Mucosa of gallbladder (tissue), 1 donor: ENCODE measurements around the gene AGXT. TPM values are rescaled to one million over a fixed set of nuclear protein-coding genes. Genes with fewer than 3 reads are reported as not detected.

Experiments used
- DNase-seq: peaks from one replicate; pipeline ENCODE4 v3.0.0-alpha.2; 2020; ENCODE audit warnings: low spot score
- total RNA-seq: library from RNA; stranded (reverse); gene quantifications from one replicate; pipeline ENCODE4 v1.2.1, GENCODE V29; 2021
- donor health status: DM: no; HTN: no; CAD: no.

Gene AGXT
- total RNA-seq, 1 donor from 2014 or later: 1.6 TPM

GRCh38 chr2:240914645-240915525 lies 46.3 kb downstream of the AGXT start:
- no peak for DNase-seq

DNA sequence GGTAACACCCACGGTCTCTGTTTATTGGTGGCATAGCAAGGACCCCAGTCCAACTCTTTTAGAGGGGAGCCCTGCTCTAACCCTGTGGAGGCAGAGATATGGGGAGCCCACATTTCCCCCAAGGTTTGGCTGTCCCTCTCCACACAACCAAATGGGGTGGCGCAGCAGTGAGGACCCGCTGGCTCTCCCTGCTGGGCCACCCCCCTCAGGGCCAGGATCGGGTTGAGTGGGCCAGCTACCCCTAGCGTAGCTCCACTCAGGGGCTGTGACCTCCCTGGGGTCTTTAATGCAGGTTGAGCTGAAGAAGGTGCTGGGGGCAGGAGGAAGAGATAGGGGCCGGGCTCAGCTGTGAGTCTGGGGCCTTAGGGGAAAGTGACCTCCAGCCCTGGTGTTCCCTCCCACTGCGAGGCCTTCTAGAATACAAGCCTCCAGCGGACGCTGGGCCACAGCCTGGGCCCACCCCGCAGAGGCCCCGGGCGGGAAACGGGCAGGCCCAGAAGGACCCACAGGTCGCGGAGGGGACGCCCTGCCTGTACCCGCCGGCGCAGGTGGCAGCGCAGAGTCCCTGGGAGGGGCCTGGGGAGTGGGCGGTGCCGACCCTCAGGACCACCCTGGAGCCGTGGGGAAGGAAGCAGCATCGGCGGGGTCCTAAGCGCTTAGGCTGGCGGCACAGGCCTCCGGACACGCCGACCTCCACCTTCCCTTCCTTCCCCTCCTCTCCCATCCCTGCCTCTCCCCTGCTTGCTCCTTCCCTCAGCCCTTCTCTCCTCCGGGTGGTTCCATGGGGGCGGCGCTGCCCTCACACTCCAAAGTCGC lies 47.1 kb downstream of the AGXT start:
- DNase-seq: no peak

GRCh38 chr2:240916571-240917008 lies 48.0 kb downstream of the AGXT start:
- DNase-seq: no peak

GRCh38 chr2:240917009-240917683 lies 48.5 kb downstream of the AGXT start:
- DNase-seq: no peak

GRCh38 chr2:240917684-240918257 lies 49.1 kb downstream of the AGXT start:
- no peak for DNase-seq

DNA sequence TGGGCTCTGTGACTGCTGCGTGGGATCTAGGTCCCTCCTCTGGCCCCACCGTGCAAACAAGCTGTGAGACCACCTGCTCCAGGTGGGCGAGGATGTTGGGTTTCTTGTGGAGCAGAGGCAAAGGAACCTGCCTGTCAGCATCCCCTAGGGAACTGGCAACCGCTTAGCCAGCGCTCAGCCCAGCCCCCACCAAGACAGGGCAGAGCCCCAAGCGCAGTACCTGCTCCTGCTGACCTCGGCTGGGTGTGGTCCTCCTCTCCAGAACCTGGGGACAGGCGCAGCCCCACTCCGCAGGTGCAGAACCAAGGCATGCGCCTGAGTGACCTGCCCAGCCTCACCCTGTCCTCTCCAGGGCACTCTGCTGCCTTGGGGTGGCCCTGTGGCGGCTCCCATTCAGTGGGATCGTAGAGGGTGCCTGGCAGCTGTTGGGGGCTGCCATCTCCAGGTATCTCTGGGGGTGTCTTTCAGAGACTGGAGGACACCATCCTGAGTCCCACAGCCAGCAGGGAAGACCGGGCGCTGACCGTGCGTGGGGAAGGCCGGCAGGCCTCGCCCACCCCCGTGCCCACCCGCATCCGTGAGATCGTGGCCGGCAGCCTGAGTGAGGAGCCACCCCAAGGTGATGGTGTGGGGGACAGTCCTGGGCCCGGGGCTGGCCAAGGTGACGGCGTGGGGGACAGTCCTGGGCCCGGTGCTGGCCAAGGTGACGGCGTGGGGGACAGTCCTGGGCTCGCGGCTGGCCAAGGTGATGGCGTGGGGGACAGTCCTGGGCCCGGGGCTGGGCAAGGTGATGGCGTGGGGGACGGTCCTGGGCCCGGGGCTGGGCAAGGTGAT lies 49.9 kb downstream of the AGXT start:
- no peak for DNase-seq

DNA sequence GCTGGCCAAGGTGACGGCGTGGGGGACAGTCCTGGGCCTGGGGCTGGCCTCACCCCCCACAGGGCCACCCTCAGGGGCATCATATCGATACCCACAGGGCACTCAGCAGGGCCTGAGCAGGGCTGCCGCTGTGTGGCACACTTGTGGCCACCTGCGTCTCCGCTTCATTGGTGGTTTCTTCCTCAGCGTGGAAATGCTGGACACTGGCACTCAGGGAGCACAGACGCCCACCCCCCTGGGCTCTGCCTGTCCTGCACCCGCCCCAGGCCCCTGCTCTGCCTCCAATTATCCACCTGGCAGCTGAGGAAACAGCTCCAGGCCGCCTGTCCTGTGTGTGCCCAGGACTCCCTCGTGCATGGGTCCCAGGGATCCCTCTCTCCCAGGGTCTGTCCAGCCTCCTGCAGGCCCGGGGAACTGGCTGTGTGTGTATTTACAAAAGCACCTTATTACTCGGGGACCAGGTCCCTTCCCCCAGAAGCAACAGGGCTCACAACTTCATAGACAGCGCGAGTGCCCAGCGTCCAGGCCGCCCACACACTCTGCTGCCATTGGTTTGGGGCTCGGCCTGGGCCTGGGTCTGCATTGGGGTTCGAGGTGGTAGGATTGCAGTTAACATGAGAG lies 50.6 kb downstream of the AGXT start:
- DNase-seq: no peak

- no peak for DNase-seq
Measured at GRCh38 chr2:240919786-240920782, 51.5 kb downstream of the AGXT start.

DNA sequence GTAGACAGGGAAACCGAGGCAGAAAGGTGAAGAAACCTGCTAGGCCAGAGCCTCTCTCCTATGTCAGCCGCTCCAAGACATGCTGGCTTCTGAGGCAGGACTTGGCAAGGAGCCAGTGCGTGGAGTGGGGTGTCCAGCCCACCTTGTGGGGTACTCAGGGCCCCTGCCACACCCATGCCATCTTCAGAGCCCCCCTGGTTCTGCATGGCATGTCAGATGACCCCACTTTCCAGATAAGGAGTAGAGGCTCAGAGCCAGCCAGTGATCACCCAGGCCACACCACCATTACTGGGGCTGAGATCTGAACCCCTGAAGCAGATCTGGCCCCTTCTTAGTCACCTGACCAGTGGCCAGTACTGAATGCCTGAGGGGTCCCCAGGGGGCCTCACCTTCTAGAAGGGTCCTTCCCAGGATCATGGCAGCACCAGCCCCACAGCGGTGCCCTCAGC lies 52.2 kb downstream of the AGXT start:
- no peak for DNase-seq

DNA sequence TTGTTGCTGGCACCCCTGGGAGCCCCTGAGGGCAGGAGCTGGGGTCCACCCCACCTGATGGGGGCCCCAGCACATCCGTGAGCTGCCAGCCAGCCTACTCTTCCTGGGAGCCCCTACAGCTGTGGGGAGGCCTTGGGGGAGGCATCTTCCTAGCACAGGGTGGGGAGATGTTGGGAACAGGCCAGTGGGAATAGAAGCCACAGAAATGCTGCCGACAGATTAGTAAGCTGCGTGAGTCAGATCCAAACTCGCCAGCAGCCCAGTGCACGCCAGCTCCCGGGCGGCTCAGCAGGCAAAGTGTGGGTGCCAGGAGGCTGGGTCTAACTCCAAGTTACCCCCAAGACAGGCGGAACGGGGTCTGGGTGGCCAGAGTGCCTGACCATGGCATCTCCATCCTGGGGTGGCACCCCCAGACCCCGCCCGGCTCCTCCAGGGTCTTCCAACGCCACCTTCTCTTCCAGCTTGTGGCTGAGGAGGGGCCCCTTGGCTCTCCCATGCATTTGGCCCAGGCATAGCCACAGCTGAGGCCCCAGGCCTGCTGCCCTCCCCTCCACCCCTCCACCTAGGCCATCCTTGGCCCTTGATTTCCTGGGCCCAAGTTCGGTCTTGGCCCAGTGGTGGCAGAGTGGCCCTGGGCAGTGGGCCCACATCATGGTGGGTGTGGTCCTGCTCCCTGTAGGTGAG lies 52.8 kb downstream of the AGXT start:
- no peak for DNase-seq

GRCh38 chr2:240921995-240922244 lies 53.3 kb downstream of the AGXT start:
- no peak for DNase-seq

GRCh38 chr2:240922245-240922981 lies 53.8 kb downstream of the AGXT start:
- DNase-seq: no peak

- no peak for DNase-seq
Measured at GRCh38 chr2:240922982-240923537, 54.4 kb downstream of the AGXT start.

GRCh38 chr2:240925191-240925567 lies 56.6 kb downstream of the AGXT start:
- no peak for DNase-seq

DNA sequence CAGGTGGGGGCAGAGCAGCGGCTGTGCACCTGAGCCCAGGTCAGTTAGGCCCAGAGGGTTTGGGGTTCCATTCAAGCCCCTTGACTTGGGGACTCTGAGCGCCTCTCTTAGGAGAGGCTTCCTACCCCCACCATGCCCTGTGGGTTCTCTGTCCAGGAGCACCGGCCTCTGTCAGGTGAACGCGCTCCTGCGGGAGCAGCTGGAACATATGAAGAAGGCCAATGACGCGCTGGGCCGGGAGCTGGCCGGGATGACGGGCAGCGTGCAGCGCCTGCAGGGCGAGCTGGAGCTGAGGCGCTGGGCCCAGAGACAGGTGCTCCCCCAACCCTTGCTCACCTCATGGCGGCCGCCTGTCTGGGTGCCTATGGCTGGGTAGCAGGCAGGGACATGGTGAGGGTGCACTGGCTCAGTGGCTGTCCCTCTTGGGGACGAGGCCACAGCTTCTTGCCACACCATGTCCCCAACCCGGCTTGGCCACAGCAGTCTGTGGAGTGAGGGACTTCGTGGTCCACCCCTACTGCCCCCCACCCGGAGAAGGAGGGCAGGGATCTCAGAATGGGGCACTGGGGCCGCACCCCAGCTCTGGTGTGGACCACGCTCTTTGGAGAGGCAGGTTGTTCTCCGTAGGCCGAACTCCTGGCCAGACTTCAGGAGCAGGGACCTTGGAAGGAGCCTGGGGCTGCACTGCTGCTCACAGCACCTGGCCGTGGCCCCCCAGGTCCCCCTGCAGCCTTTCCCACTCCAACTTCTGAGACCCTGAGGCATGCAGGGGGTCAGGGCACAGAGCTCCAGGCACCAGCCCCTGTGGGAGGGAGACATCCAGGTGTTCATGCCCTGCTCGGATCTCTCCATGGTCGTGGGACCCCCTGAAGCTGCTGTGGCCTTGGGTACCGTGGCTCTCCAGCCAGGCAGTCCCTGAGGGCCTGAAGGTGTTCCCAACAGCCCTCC lies 57.2 kb downstream of the AGXT start:
- no peak for DNase-seq

GRCh38 chr2:240926516-240927389 lies 58.1 kb downstream of the AGXT start:
- no peak for DNase-seq
